Inflammatory macrophage treated with lipopolysaccharide for 4 hours (primary cell): ENCODE measurements around the gene MSRB2.
"Not testable (repeated sequence)": the region's sequence is repeated elsewhere in the genome, so short reads cannot be mapped to it uniquely, and the experiment has no call there.

ENCODE experiments used
- DNase-seq: peaks from one replicate; pipeline ENCODE4 v3.0.0-alpha.2; 2020

MSRB2 gene

GRCh38 chr10:23070092-23070912 lies 25.1 kb upstream of the MSRB2 start:
- not testable (repeated sequence) for DNase-seq

DNA sequence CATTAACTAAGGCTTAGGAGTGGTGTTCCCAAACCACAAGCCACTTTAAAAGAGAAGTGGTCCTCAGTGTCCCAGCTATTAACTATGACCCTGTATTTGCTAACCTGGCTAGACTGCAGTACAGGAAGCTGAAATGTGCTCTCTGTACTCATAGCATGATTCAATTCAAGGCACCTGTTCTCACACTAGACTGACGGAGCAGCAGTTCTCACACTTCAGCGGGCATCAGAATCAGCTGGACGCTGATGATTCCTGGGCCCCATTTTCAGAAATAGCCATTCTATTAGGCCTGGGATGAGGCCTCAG lies 24.5 kb upstream of the MSRB2 start:
- no peak for DNase-seq

DNA sequence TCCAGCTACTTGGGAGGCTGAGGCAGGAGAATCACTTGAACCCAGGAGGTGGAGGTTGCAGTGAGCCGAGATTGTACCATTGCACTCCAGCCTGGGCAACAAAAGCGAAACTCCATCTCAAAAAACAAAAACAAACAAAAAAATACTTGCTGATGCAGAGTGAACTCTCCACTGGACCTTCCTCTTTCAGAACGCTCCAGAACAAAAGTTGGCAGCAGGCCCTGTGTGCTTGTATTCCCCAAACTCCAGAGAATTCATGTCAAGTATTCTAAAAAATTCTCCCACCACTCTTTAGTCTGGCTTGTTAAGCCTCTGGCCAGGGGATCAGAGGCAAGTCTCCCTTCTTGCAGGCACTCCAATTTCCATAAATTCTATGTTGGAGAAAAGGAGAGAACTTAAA lies 22.8 kb upstream of the MSRB2 start:
- not testable (repeated sequence) for DNase-seq

DNA sequence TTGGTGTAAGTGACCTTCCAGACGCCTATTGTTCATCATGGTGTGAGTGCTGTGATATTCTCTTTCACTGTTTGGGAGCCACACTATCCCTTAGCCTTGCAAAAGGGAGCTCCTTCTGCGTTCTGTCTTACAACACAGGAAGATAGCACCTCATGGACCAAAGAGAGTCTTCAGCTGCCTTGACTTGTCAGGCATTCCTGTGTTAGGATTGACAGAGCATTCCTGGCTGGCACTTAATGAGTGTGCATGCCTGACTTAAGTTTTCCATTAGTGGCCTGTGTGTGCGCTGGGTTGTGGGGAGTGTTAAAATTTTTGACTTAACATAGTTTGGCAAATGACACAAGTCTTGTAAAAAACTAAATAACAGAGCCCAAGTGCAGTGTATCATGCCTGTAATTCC lies 21.9 kb upstream of the MSRB2 start:
- no peak for DNase-seq

DNA sequence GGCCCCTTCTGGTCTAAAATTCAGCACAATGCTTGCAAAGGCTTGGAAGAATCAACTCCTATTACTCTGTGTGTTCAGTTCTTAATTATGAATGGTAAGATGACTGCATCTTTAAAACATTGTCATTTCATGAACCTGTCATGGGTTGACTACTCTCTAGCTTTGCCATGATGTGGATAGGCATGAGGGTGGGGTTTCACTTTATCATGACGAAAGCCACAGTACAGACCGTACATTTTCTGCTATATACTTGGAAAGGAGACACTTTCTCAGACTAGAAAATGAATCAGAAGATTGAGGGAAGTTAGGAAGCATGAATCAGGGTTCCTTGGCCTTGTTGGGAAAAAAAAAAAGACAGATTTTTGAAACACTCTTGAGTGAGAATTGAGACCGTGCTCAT lies 19.7 kb upstream of the MSRB2 start:
- DNase-seq, result no peak

- DNase-seq, result no peak
Observed at GRCh38 chr10:23078114-23078513, 17.3 kb upstream of the MSRB2 start.

GRCh38 chr10:23079700-23080099 lies 15.7 kb upstream of the MSRB2 start:
- no peak for DNase-seq

GRCh38 chr10:23080262-23080661 lies 15.1 kb upstream of the MSRB2 start:
- no peak for DNase-seq

DNA sequence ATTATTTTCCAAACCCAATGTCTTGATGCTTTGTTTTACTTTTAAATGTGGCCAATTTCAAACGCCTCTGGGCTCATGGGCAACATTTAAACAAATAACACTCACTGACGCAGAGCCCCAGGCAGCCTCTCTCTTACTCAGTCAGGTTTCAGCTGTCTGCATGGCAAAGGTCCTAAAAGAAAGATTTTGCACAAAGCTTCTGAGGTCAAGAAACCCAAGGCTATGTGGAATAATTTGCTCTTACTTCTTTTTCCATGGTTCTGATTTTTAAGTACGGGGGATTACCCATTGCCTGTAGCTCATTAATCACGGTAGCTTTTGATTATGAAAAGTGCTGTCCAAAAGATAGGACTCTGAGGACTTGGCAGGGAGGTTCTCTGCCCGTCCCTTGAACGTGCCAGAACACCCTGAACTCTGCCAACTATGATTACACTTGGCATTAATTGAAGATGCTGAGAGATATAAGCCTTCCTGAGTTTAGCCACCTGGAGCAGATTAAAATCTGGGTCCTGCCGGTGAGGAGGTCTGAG lies 14.1 kb upstream of the MSRB2 start:
- DNase-seq, result no peak

GRCh38 chr10:23081891-23082290 lies 13.5 kb upstream of the MSRB2 start:
- no peak for DNase-seq

DNA sequence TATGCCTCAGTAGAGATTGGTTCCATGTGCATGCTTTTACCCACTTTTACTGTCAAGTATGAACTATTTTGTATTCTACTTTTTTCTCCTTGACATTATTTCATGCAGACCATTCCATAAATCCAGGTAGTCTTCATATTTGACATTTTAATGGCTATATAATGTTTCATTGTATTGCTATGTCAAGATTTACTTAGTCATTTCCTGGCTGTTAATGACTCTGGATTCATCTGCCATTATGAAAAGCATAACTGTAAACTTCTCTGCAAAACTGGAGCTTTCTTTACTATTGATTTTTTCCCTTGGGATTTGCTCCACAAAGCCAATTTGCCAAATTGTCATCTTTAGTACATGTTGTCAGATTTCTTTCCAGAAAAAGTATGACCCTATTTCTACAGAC lies 6.8 kb upstream of the MSRB2 start:
- DNase-seq, result no peak

DNA sequence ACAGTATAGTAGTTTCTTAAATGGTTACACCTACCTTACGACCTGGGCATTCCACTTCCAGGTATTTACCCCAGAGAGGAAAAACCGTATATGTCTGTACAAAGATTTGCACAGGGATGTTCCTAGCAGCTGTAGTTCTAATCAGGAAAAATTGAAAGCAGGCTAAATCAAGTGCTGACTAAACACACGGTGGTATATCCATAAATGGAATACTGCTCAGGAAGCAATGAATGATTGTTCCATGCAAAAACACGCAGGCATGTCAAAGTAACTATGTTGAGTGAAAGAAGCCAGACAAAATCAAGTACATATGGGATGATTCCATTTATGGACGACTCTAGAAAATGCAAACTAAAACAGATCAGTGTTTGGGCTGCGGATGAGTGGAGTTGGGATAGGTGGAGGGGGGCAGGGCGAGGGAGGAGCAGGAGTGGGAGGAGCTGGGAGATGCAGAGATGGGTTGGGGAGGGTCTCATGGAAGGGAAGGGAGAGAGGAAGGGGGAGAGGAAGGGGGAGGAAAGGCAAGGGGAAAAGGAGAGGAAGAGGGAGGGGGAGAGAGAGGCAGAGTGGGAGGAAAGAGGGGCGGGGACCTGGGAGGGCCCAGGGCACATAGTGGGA lies 484 bp upstream of the MSRB2 start:
- no peak for DNase-seq

GRCh38 chr10:23095966-23096801 lies 805 bp downstream of the MSRB2 start:
- peak; percentile 50 for DNase-seq

DNA sequence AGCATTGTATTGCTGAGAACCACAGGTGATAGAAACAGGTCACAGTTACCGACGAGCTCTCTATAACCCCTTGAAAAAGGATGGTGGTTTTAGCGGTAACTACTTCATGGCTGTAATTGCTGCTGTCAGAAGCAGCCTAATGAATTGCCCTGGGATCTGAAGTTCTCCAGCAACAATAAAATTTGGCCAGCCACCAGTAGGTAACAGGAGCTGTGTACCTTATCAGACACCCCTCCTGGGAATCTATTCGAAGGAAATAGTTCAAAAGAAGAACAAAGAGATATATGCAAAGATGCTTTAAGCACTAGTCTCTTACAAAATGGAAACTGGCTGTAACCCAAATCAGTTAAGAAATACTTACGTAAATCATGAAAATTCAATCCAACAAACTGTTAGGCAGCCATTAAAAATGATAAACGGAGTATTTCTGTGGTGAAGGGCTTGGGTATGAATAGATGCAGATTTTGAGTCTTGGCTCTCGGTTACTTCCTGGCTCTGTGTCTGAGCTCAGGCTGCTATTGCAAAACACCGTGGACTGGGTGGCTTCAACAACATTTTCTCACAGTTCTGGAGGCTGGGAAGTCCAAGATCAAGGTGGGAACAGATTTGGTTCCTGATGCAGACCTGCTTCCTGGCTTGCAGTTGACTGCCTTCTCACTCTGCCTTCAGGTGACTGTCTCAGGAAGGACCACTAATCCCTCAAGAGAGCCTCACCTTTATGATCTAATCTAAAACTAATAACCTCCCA lies 1.6 kb downstream of the MSRB2 start:
- DNase-seq, result peak; percentile 31

DNA sequence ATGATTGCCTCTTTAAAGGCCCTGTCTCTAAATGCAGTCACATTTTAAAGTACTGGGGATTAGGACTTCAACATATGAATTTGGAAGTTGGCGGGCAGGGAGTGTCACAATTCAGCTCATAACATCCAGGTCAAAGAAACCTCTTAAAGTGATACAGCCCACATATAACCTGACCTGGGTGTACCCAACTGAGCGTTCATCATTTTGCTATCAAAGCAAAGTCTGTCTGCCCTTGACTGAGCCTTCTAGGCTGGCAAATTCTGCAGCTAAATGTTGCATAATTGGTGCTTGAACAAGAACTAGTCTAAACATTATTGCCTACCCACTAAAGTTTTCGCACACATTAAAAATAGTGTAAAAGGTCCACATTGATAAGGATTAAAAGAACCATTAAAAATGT lies 3.7 kb downstream of the MSRB2 start:
- no peak for DNase-seq

DNA sequence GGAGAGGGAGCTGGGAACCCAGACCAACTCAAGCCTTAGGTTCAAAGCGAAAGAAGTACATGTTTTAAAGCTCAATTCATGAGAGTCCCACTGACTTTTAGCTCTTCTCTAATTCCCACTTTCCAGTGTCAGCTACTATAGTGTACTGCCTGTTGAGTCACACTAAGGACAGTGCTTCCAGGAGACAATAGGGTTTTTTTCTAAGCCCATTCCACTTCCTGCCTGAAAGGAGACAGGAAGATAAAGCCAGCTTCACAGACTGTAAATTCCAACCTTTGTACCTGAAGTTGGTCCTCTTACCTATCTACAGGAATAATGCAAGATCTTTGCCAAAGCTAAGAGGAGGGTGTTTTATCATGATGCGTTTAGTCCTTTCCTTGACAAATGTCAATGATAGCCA lies 4.4 kb downstream of the MSRB2 start:
- DNase-seq, result no peak

DNA sequence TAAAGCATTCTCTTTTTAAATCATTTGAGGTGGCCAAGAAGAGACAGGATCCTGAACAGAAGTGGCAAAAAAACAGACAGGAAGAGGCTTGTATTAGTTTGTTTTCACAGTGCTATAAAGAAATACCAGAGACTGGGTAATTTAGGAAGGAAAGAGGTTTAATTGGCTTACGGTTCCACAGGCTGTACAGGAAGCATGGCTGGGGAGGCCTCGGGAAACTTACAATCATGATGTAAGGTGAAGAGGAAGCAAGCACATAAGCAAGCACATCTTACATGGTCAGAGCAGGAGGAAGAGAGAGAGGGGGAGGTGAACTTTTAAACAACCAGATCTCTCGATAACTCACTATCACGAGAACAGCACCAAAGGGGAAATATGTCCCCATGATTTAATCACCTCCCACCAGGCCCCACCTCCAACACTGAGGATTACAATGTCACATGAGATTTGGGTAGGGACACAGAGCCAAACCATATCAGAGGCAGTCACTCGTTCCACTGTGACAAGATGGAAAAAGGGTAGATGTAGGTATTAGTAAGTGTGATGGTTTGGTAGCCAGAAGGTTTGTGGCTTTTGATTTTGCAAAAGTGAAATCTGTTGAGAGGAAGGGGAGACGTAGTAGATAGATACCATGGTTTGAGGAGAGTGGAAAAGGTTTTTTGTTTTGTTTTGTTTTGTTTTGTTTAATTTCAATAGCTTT lies 5.1 kb downstream of the MSRB2 start:
- no peak for DNase-seq

DNA sequence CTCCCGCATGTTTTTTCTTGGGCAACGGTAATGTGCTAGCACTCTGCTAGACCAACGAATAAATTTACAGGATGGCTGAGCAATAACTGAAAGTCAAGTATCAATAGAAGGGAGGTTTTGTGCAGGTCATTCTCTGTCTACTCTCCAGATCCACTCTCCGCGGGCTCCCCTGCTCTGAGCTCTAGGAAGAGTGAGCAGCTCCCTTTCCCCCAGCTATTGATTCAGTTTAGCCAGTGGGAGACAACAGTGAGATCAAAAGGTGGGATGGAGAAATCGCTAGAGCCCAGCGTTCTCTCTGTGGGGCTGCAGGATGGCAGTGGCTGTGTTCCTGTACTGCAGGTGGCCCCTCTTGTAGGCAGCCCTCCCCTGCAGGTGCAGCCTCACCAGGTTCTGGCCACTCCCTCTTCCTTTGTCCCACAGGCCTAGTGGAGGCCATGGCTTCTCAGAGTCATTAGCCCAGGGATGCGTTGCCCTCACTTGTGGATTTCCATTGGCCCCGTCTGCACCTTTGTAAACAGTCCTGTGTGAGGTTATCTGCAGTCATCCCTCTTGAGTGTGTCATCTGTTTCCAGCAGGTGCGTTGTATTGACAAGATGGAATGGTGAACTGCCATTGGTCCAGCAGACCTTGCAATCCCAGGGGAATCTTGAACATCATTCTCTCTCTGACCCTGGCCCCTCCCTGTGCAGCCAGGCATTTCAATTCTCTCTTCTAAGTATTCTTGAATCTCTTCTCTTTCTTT lies 11.1 kb downstream of the MSRB2 start:
- no peak for DNase-seq

DNA sequence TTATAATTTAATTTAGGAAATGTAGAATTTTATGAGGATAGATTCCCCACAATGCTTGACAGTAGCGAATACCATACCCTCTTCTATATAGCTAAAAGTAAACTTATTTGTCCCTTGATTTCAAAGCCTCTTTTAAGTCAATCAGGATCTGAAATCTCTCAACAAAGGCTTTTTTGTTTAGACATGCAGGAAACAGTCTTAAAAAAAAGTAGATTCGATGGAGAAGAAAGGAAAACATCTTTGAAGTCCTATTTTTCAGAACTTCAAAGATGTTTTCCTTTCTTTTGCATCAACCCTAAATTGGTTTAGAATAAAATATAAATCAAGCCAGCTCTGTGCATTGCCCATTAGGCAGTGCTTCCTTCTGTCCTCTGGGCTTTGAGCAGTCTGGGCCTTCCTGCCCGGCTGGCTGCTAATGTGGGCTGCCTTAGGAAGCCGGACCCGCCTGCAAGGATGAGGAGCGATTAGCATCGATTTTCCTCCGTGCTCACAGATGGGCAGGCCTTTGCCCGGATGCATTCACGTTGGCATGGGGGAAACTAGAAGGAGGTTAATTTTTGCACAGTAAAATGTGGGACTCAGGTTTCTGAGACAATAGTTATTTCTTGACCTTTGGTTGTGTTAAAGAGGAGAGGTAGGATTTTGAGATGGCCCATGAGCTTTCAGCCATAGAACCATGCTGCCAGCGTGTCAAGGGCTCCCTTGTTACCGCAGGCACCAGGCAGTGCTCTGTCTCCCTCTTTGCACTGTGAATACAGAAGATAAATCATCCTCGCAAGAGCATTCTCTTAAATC lies 15.5 kb downstream of the MSRB2 start:
- DNase-seq, result no peak

- DNase-seq, result no peak
Observed at GRCh38 chr10:23111517-23112286, 16.3 kb downstream of the MSRB2 start.
